ENCODE data around the gene CORO2B. TPM values are rescaled to one million over a fixed set of nuclear protein-coding genes. Genes with fewer than 3 reads are reported as not detected.

CORO2B gene
- total and polyA plus RNA-seq, 11 donors = 3.0 to 9.1 (median 5.0) TPM

DNA sequence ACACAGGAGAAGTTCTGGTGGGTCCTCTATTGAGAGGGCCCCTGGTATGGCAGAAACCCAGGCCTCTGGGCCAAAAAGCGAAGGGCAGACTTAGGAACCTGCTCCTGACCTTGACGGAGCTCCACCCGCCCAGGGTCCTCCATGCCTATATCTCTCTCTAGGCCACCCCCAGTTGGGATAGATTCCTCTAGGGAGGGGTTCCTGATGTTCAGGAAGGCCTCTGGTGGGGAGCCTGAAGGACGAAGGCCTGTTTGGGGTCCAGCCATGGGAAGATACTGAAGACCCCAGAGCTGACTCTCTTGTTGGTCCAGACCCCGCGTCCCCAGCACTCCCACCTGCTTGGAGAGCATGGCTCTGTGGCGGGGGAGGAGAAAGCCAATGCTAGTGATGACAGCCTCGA is 104.2 kb downstream of the CORO2B start:
- Histone ChIP-seq H3K9me3 (no peaks in the 10 kb centered on the region), H3K27me3 (no peaks in the 10 kb centered on the region), H3K4me1 (peaks cover 0 to 25% (median 0%) of the 10 kb centered on the region in 12 donors), H3K4me3 (no peak overlapping the region), H3K36me3 (no peaks in the 10 kb centered on the region), H3K27ac (no peak overlapping the region)
- intact Hi-C loops (cut with DNase I) = loop anchor here in 1 of 10 donors (5.0 kb wide), 1 partner anchor 144 kb away; no protein-coding TSS in a partner anchor
- DNase-seq (no peak), ATAC-seq (no peak)
- WGBS, 4 donors = 96 to 98% (median 97%) methylated on average over 8 of the region's 8 CpGs
- TF ChIP-seq, protein P1, sequence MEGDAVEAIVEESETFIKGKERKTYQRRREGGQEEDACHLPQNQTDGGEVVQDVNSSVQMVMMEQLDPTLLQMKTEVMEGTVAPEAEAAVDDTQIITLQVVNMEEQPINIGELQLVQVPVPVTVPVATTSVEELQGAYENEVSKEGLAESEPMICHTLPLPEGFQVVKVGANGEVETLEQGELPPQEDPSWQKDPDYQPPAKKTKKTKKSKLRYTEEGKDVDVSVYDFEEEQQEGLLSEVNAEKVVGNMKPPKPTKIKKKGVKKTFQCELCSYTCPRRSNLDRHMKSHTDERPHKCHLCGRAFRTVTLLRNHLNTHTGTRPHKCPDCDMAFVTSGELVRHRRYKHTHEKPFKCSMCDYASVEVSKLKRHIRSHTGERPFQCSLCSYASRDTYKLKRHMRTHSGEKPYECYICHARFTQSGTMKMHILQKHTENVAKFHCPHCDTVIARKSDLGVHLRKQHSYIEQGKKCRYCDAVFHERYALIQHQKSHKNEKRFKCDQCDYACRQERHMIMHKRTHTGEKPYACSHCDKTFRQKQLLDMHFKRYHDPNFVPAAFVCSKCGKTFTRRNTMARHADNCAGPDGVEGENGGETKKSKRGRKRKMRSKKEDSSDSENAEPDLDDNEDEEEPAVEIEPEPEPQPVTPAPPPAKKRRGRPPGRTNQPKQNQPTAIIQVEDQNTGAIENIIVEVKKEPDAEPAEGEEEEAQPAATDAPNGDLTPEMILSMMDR (IDR thresholded peaks at IDR 0.05) = no peak
- TF ChIP-seq POLR2A (IDR thresholded peaks at IDR 0.05) = no peak

DNA sequence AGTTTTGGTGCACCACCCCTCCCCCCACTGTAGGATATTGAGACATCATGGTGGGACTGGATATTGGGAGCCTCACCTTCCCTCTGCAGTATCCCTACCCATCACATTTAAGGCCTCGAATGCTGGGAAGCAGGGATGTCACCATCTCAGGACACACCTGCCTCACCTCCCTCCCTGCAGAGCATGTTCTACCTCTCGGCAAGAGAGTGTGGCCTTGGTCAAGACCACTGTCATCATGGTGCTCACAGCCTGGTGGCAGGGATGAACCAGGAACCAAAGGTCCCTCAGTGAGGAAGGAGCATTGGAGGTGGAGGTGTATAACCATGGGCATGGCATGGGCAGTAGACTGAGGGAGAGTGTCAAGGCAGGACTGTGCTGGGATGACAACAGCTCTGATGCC is 104.8 kb downstream of the CORO2B start:
- Histone ChIP-seq H3K9me3 (no peaks in the 10 kb centered on the region), H3K27ac (no peak overlapping the region), H3K36me3 (no peaks in the 10 kb centered on the region), H3K4me1 (peaks cover 0 to 25% (median 0%) of the 10 kb centered on the region in 12 donors), H3K4me3 (no peak overlapping the region), H3K27me3 (no peaks in the 10 kb centered on the region)
- WGBS, 4 donors = 95 to 100% (median 97%) methylated on average over 2 of the region's 2 CpGs
- no peak for TF ChIP-seq POLR2A (IDR thresholded peaks at IDR 0.05)
- TF ChIP-seq, protein P1 (IDR thresholded peaks at IDR 0.05) = no peak
- DNase-seq (no peak), ATAC-seq (no peak)
- intact Hi-C loops (cut with DNase I) = loop anchor here in 1 of 10 donors (5.0 kb wide), 1 partner anchor 144 kb away; no protein-coding TSS in a partner anchor

DNA sequence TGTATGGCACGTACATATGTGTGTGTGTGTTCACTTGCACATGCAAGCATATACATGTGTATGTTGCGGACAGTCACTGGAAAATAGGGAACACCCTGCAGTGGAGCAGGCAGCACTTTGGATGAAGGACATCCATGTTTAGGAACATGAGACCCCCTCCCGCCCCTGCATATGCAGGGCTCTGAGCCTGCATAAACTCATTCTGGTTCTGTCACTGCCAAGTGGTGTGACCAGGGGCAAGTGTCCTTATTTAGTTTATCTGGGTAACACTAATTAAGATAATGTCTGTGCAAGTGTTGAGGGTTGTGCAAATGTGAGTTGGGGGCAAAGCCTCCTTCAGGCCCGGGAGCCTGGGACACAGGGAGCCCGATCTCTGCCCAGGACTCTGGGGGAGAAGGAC is 105.7 kb downstream of the CORO2B start:
- no peak overlapping the region for H3K27ac ChIP-seq
- no peaks in the 10 kb centered on the region for H3K9me3 ChIP-seq
- DNase-seq (no peak), ATAC-seq (no peak)
- H3K36me3 ChIP-seq = no peaks in the 10 kb centered on the region
- intact Hi-C loops (cut with DNase I) = loop anchor here in 1 of 10 donors (5.0 kb wide), 1 partner anchor 143 kb away; no protein-coding TSS in a partner anchor
- TF ChIP-seq POLR2A (IDR thresholded peaks at IDR 0.05) = no peak
- TF ChIP-seq, protein P1 (IDR thresholded peaks at IDR 0.05) = no peak
- WGBS, 4 donors = 62 to 87% (median 72%) methylated on average over 5 of the region's 5 CpGs
- H3K4me3 ChIP-seq = no peak overlapping the region
- H3K4me1 ChIP-seq = peaks cover 0 to 21% (median 0%) of the 10 kb centered on the region in 12 donors
- H3K27me3 ChIP-seq = no peaks in the 10 kb centered on the region

DNA sequence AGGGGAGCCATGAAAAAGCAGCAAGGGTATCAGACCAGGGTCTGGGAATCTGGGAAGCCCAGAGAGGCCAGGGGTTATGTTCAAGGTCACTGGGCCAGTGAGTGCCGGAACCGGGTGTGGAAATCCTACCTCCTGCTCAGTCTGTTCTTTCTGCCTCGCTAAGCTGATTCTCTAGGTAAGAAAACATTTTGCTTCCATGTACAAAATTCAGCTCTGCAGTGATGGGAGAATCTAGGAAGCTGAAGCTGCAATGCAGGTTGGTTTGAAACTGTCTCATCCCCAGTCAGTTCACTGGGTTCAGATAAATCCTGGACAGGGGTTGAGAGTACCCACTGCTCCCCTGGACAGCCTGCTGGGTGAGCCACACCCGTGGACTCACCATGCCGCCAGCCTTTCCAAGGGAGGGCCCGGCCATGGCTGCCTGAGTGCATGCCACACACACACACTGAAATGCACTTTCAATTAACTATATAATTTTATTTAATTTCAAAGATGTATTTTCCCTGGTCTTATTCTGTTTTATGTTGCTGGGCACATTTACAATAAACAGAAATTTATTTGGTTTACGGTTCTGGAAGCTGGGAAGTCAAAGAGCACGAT is 108.4 kb downstream of the CORO2B start:
- no peak for DNase-seq
- peaks cover 0 to 15% (median 0%) of the 10 kb centered on the region in 12 donors for H3K4me1 ChIP-seq
- H3K9me3 ChIP-seq = no peaks in the 10 kb centered on the region
- TF ChIP-seq POLR2A (IDR thresholded peaks at IDR 0.05) = no peak
- TF ChIP-seq, protein P1 (IDR thresholded peaks at IDR 0.05) = no peak
- 81 to 91% (median 86%) methylated on average over 8 of the region's 8 CpGs for WGBS, 4 donors
- ATAC-seq = no peak
- H3K4me3 ChIP-seq = no peak overlapping the region
- no peaks in the 10 kb centered on the region for H3K36me3 ChIP-seq
- H3K27me3 ChIP-seq = no peaks in the 10 kb centered on the region
- intact Hi-C loops (cut with DNase I) = no loop called here
- no peak overlapping the region for H3K27ac ChIP-seq
